ENCODE results near the gene BCR. TPM values are rescaled to one million over a fixed set of nuclear protein-coding genes. Genes with fewer than 3 reads are reported as not detected.

The BCR gene
- total RNA-seq, 1 experiment from 2014 or later: 129 TPM

DNA sequence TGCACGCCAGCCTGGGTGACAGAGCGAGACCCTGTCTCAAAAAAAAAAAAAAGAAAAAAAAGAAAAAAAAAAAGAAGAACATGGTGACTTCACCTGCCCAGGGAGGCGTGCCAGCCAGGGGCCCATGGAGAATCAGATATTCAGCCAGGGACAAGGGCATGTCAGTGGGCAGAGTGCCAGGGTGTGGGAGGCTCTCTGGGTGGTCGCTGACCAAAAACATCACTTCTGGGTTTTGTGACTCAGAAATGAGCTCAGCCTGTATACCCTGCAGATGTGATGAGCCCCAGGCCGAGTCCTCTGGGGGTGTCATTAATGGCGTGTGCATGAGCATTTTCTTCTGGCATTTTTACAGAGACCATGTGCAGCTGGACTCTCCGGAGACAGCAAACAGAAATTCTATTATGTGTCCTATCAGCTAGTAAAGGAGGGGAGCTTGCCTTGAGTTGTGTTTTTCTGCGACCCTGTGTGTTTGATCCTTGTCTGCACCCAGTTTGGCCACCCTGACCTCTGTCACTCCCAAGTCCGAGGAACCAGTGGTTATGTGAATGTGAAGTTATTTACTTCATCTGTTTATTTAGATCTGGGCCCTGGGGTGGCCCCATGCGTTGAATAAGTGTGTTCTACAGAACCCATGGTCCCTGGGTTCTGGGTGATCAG lies 53.6 kb downstream of the BCR start:
- ATAC-seq: no peak
- no peak for TF ChIP-seq KAT7 (CRISPR knock-in tag; IDR thresholded peaks at IDR 0.05; ENCODE audit: borderline replicate concordance)
- no peak for TF ChIP-seq SOX15 (CRISPR knock-in tag; IDR thresholded peaks at IDR 0.05)
- H3K36me3 Mint-ChIP-seq: peaks cover 22% of the 10 kb centered on the region

DNA sequence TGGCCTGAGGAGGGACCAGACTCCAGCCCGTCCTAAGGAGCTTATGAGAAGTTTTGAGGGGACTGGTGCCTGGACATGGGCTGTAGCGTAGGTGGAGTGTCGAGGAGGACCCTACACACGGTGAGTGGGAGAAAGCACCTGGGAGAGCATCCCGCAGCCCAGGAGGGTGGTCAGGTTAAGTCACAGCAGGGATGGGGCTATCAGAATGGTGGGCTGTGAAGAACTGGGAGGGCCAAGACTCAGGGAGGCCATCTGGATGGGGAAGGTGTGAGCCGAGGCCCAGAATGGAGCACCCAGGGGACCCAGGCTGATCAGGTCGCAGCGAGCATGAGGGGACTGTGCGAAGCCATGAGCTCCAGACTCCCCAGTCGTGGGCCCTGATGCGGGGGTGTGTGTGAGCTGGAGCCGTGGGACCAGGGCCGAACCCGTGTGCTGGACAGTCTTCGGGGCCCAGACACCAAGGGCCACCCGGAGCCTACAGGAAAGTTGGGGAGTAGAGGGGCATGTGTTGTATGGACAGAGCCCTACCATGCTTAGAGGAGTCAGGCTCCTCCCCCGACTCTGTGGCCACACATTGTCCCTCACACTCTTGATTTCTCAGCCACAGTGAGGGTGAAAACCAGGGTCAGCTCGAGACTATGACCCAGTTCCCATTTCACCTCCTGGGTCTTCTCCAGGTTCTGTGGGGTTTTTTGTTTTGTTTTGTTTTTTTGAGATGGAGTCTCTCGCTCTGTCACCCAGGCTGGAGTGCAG lies 54.3 kb downstream of the BCR start:
- POLR2A ChIA-PET: interaction anchor here (1.4 kb wide), 1 partner anchor 8 kb away, joined by 5 read pairs; no protein-coding TSS in a partner anchor
- no peak for DNase-seq (ENCODE audit: low spot score)
- no peak for ATAC-seq
- TF ChIP-seq NFYB (CRISPR knock-in tag; conservative IDR thresholded peaks at IDR 0.05; ENCODE audit: low read depth) (no peak), SMAD3 (CRISPR knock-in tag; IDR thresholded peaks at IDR 0.05; ENCODE audit: borderline replicate concordance) (no peak), GRHL2 (CRISPR knock-in tag; IDR thresholded peaks at IDR 0.05; ENCODE audit: insufficient replicate concordance, severe bottlenecking) (no peak), PRRX2 (CRISPR knock-in tag; IDR thresholded peaks at IDR 0.05) (no peak), HMGA2 (CRISPR knock-in tag; IDR thresholded peaks at IDR 0.05) (no peak), FOXK1 (CRISPR knock-in tag; IDR thresholded peaks at IDR 0.05) (no peak), ELF4 (CRISPR knock-in tag; IDR thresholded peaks at IDR 0.05; ENCODE audit: low read depth) (no peak), RORB (CRISPR knock-in tag; IDR thresholded peaks at IDR 0.05) (no peak), ZBTB21 (CRISPR knock-in tag; IDR thresholded peaks at IDR 0.05; ENCODE audit: borderline replicate concordance) (no peak), MYBL2 (CRISPR knock-in tag; IDR thresholded peaks at IDR 0.05) (no peak), JAZF1 (CRISPR knock-in tag; IDR thresholded peaks at IDR 0.05) (no peak), CREB1 (CRISPR knock-in tag; IDR thresholded peaks at IDR 0.05) (no peak)
- TF ChIP-seq, protein P1, sequence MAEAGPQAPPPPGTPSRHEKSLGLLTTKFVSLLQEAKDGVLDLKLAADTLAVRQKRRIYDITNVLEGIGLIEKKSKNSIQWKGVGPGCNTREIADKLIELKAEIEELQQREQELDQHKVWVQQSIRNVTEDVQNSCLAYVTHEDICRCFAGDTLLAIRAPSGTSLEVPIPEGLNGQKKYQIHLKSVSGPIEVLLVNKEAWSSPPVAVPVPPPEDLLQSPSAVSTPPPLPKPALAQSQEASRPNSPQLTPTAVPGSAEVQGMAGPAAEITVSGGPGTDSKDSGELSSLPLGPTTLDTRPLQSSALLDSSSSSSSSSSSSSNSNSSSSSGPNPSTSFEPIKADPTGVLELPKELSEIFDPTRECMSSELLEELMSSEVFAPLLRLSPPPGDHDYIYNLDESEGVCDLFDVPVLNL (CRISPR knock-in tag; IDR thresholded peaks at IDR 0.05; ENCODE audit: borderline replicate concordance, low read depth): no peak
- TF ChIP-seq, protein P2, sequence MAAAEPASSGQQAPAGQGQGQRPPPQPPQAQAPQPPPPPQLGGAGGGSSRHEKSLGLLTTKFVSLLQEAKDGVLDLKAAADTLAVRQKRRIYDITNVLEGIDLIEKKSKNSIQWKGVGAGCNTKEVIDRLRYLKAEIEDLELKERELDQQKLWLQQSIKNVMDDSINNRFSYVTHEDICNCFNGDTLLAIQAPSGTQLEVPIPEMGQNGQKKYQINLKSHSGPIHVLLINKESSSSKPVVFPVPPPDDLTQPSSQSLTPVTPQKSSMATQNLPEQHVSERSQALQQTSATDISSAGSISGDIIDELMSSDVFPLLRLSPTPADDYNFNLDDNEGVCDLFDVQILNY (CRISPR knock-in tag; IDR thresholded peaks at IDR 0.05): no peak
- TF ChIP-seq, protein P3, sequence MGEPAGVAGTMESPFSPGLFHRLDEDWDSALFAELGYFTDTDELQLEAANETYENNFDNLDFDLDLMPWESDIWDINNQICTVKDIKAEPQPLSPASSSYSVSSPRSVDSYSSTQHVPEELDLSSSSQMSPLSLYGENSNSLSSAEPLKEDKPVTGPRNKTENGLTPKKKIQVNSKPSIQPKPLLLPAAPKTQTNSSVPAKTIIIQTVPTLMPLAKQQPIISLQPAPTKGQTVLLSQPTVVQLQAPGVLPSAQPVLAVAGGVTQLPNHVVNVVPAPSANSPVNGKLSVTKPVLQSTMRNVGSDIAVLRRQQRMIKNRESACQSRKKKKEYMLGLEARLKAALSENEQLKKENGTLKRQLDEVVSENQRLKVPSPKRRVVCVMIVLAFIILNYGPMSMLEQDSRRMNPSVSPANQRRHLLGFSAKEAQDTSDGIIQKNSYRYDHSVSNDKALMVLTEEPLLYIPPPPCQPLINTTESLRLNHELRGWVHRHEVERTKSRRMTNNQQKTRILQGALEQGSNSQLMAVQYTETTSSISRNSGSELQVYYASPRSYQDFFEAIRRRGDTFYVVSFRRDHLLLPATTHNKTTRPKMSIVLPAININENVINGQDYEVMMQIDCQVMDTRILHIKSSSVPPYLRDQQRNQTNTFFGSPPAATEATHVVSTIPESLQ (CRISPR knock-in tag; IDR thresholded peaks at IDR 0.05): no peak
- TF ChIP-seq, protein P4, sequence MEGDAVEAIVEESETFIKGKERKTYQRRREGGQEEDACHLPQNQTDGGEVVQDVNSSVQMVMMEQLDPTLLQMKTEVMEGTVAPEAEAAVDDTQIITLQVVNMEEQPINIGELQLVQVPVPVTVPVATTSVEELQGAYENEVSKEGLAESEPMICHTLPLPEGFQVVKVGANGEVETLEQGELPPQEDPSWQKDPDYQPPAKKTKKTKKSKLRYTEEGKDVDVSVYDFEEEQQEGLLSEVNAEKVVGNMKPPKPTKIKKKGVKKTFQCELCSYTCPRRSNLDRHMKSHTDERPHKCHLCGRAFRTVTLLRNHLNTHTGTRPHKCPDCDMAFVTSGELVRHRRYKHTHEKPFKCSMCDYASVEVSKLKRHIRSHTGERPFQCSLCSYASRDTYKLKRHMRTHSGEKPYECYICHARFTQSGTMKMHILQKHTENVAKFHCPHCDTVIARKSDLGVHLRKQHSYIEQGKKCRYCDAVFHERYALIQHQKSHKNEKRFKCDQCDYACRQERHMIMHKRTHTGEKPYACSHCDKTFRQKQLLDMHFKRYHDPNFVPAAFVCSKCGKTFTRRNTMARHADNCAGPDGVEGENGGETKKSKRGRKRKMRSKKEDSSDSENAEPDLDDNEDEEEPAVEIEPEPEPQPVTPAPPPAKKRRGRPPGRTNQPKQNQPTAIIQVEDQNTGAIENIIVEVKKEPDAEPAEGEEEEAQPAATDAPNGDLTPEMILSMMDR (IDR thresholded peaks at IDR 0.05): no peak
- TF ChIP-seq, protein P5, sequence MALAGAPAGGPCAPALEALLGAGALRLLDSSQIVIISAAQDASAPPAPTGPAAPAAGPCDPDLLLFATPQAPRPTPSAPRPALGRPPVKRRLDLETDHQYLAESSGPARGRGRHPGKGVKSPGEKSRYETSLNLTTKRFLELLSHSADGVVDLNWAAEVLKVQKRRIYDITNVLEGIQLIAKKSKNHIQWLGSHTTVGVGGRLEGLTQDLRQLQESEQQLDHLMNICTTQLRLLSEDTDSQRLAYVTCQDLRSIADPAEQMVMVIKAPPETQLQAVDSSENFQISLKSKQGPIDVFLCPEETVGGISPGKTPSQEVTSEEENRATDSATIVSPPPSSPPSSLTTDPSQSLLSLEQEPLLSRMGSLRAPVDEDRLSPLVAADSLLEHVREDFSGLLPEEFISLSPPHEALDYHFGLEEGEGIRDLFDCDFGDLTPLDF (CRISPR knock-in tag; IDR thresholded peaks at IDR 0.05): no peak
- TF ChIP-seq, protein P6, sequence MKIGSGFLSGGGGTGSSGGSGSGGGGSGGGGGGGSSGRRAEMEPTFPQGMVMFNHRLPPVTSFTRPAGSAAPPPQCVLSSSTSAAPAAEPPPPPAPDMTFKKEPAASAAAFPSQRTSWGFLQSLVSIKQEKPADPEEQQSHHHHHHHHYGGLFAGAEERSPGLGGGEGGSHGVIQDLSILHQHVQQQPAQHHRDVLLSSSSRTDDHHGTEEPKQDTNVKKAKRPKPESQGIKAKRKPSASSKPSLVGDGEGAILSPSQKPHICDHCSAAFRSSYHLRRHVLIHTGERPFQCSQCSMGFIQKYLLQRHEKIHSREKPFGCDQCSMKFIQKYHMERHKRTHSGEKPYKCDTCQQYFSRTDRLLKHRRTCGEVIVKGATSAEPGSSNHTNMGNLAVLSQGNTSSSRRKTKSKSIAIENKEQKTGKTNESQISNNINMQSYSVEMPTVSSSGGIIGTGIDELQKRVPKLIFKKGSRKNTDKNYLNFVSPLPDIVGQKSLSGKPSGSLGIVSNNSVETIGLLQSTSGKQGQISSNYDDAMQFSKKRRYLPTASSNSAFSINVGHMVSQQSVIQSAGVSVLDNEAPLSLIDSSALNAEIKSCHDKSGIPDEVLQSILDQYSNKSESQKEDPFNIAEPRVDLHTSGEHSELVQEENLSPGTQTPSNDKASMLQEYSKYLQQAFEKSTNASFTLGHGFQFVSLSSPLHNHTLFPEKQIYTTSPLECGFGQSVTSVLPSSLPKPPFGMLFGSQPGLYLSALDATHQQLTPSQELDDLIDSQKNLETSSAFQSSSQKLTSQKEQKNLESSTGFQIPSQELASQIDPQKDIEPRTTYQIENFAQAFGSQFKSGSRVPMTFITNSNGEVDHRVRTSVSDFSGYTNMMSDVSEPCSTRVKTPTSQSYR (CRISPR knock-in tag; IDR thresholded peaks at IDR 0.05): no peak
- Mint-ChIP-seq H3K4me1 (peaks cover 88% of the 10 kb centered on the region), H3K36me3 (peaks cover 21% of the 10 kb centered on the region), H3K9me3 (peaks cover 11% of the 10 kb centered on the region), H3K4me3 (no peak overlapping the region), H3K27me3 (ENCODE audit: low read depth) (no peaks in the 10 kb centered on the region), H3K27ac (peak overlapping the region; percentile 75)
- CTCF ChIA-PET: interaction anchor here (0.9 kb wide), 1 partner anchor 56 kb away, joined by 3 read pairs; no protein-coding TSS in a partner anchor

More for the DNA sequence above, 53.6 kb downstream of the BCR start:
- CTCF ChIA-PET: interaction anchor here (0.9 to 3.7 kb wide), 2 partner anchors 9 to 55 kb away, joined by 3 to 20 read pairs; no protein-coding TSS in a partner anchor
- H3K4me1 Mint-ChIP-seq: peaks cover 89% of the 10 kb centered on the region
- POLR2A ChIA-PET: interaction anchor here (1.4 kb wide), 1 partner anchor 9 kb away, joined by 5 read pairs; no protein-coding TSS in a partner anchor
- peaks cover 12% of the 10 kb centered on the region for H3K9me3 Mint-ChIP-seq
- peak overlapping the region; percentile 75 for H3K27ac Mint-ChIP-seq
- H3K27me3 Mint-ChIP-seq (ENCODE audit: low read depth): no peaks in the 10 kb centered on the region; the same call in 1 of the 2 replicates
- no peak for DNase-seq (ENCODE audit: low spot score)
- H3K4me3 Mint-ChIP-seq: no peak overlapping the region

All from WTC11 (cell line).